DMS 273 treated with DMSO at 0.1 percent for 48 hours (cell line): ENCODE results near the gene DYSF.
A peak's percentile ranks its signal among the peaks of the same experiment; 100 is the strongest.

ENCODE experiments used
- DNase-seq: peaks from one replicate; lab custom pipeline; 2025; lab: John Stamatoyannopoulos, UW

The DYSF gene

DNA sequence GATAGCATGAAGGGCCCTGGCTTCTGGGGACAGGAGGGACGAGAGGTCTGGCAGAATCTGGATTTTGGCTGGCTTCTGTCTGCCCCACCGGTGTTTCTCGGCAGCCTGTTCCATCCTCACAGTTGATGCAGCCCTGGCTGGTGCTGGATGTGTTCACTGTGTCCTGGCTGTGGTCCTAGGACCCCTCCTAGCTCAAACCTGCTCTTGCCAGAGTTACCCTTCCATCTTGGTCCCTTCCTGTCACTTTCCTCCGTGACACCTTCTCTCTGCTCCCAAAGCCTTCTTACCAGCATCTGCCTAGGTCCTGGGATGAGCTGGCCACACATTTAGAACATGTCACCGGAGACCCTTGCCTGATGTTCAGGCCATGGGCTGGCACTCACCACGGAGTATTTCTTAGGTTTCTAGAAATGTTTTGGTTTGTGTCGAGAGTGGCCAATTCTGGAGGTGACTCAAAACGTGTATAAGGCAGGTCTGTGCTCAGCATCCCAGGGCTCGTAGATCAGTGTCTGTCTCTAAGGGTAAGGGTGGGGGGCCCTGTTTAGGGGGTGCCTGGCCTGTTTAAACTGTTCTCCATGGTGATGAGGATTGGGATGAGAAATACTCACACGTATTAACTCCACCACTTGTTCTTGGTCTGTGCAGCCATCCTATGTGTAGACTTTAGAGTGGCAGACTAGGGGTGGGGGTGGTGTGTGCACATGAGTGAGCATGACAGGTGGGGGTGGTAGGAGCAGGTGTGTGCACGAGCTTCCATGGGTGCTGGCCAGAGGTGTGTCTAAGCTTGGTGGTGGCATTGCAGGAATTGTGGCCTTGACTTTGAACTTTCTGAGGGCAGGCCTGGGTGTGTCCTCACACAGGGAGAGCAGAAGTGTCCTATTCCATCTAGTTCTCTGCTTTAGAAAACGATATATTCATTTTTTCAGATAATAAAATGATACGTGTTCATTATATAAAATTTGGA lies 162.7 kb downstream of the DYSF start:
- no peak for DNase-seq

DNA sequence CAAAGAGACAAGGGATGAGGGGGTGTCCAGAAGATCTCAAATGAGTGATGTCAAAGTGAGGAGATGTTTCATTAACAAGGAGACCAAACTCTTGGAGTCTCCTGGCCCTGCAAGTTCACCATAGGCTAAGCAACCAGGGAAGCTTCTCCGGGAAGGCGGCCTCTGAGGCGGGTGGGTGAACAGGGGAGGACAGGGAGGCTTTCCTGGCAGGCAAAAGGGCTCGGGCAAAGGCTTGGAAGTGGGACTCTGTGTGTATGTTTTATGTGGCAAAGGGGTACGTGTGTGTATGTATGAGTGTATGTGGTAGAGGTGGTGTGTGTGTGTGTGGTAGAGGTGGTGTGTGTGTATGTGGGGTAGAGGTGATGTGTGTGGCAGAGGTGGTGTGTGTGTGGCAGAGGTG lies 163.9 kb downstream of the DYSF start:
- no peak for DNase-seq

DNA sequence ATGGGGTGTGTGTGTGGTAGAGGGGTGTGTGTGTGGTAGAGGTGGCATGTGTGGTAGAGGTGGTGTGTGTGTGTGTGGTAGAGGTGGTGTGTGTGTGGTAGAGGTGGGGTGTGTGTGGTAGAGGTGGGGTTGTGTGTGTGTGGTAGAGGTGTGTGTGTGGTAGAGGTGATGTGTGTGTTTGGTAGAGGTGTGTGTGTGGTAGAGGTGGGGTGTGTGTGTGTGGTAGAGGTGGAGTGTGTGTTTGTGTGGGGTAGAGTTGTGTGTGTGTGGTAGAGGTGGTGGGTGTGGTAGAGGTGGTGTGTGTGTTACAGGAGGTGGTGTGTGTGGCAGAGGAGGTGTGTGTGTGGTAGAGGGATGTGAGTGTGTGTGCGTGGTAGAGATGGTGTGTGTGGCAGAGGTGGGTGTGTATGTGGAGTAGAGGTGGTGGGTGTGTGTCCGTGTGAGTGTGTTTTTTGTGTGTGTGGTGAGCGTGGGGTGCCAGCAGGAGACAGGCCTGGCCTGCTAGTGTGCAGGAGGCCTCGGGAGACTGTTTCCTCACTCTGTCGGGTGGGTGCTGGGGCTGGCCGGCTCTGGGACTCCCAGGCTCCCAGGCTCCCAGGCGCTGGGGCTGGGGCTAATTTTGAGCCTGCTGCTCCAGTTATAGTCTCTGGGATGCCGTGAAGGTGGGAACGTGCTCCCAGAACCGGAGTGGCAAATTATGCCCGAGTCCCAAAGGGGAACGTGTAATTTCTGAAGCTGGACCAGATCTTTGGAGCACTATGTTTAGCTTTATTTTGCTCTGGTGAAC lies 165.2 kb downstream of the DYSF start:
- no peak for DNase-seq

DNA sequence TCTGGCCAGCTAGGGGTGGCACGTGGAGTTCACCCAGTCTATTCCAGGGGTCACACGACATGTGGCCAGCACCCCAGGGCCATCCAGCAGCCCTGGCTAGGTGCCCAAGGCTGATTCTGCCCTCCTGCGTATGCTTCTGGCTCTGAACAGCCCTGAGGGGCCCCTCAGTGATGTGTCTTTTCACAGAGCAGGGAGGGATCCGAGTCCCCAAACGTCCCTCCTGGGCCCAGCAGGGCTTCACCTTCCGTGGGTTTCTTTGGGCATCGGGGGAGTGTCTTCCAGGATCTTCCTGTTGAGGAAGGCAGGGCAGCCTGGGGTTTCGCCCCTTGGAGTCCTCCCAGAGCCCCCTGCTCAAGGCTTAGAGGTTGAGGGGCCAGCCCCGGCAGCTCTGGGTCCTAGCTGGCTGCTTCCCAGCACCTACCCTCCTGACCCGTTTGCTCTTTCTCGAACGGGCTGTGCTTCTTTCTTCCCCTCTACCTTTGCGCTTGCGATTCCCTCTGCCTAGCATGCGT lies 165.9 kb downstream of the DYSF start:
- DNase-seq: no peak

DNA sequence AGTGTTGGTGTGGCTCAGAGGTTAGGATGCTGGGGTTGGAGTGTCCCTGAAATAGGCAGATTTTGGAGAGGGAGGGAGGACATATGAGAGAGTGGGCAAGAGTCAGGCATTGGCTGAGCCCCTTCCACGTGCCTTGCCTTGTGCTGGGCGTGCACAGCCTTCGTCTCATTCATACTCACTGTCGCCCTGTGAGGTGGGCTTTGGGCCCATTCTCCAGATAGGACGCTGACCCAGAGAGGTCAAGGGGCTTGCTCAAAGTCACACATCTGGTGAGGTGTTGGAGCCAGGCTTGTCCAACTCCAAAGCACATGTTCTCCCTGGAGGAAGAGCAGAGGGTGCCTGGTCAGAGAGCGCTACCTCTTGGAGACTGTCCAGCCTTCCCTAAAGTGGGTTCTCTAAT lies 166.8 kb downstream of the DYSF start:
- no peak for DNase-seq

DNA sequence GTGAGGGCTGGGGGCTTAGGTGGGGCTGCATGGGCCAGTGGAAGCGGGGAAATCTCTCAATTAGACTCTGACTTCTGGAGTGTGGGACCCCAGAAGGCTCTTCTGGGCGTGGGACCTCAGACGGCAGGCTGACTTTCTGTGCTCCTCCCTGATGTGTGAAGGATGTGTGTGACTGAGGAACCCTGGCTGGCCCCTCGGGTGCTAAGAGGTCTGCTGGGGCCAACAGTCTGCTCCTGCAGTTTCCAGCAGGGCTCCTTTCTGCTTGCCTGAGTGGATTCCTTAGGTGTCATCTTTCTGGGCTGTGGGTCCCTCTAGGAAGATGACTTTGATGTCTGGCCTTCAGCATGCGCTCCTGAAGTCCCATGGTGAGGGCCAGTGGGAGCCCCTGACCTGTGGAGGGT lies 167.5 kb downstream of the DYSF start:
- no peak for DNase-seq

DNA sequence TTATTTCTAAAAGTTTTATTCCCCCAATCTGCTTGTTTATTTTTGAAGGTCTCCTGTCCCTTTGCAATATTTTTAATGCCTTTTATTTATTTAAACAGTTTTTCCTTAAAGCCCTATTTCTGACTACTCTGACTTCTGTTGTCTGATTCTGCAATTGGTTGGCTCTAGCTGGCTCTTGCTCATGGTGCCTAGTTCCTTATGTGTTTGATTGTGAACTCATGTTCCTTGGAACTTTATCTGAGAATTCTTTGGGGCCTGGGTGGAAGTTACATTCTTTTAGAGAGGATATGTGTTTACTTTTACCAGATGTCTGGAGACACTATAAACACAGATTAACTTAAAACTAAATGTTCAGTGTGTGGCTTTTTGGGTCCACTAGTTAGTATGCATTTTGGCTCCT lies 175.9 kb downstream of the DYSF start:
- DNase-seq: no peak

DNA sequence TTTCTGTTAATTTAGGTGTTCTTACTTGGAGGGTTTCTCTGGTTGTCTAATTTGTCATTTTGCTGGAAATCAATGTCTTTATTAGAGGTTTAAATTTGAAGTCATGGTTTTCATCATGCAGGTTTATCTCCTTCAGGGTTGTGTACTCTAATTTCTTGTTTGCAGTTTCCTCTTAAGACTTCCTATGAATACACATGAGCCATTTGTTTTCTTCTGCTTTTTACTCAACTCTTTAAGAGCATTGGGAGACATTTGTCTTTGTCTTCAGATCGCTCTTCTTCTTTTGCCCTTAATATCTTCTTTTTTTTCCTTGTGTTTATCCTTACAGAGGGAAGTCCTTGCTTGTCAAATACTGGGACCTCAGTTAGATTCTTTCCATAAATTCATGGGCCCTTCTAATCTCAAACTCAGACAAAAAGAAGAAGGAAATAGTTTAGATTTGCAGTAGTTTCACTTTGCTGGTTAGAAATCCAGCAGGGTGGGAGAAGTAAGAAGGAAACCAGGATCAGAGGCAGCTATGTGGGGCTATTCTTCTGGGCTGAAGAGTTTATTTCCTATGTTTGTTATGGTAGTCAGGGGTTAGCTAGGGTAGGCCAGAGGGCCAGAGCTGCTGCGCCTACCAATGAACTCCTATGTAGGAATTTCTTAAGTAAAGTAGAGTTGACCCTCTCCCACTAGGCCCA lies 176.6 kb downstream of the DYSF start:
- DNase-seq: no peak

DNA sequence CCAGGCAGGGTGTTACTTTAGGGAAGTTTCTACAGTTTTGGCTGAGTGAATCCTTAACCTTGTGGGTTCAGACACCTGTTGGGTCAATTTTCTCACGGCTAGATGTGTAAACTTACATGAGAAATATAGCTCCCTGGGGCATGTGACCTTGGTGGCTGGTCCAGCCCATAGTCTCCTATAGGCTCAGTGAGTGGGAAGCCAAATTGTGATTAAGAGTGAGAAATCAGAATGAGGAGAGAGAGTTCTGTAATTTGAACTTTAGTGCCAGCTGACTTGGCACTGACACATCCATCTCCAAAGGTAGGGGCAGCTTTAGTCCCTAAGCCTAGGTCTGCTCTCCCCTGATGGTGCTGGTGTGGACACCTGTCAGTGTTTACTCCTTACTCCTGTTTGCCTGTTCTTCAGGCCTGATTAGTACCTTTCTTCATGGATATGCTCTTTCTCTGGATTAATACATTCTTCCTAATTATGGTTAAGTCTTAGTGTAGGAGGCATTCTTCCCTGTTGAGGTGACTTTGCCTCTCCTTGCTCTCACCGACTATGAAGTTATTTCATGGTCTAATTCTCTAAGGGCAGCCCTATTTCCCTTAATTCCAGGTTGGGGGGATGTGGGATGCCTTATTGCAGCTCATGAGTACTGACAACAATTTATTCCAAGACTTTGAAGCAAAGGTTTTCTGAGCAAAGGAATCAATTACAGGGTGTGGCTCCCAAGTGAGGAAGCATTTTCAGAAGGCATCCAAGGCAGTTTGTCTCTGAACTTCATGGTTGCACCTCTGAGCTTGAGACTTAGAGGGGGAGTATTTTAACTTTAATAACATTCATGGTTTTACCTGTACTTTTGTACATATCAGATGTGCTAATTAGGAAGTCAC lies 177.3 kb downstream of the DYSF start:
- no peak for DNase-seq

DNA sequence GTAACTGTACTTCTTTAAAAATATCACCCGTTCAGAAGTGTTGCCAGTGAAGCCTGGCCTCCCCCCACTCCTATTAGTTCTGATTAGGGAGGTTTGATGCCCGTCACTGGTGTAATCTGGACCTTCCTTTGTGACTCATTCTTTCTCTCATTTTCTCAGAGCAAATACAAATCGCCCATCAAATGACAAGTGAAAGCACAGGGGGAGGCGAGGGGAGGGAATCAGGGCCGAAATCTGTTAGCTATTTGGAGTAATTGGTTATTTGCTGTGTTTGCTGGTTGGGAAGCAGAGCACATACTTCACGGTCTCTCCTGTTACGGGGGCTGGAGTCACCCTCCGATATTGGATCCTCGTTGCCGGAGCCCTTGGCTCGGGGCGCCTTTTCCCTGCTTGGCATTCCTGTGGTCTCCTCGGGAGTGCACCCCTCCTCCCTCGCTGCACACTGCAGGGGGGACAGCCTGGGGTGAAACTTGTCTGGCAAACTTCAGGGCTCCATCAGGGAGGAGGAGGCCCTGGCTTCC lies 178.1 kb downstream of the DYSF start:
- no peak for DNase-seq

DNA sequence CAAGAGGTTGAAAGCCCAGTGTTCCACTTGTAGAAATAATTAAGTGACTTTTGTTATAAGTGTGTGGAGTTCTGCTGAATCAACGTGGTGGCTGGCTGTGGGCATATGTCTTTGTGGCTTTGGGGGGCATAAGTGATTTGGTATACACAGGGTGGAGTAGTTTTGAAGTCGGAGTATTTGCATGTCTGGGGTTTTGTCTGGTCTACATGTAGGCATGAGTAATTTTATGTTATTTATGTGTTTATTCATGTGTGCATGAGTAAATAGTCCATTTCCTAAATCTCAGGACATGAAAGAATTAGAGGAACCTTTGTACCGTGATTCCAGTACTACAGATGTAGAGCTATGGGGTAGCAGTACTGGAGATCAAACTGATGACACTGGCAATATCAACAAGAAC lies 179.7 kb downstream of the DYSF start:
- no peak for DNase-seq

DNA sequence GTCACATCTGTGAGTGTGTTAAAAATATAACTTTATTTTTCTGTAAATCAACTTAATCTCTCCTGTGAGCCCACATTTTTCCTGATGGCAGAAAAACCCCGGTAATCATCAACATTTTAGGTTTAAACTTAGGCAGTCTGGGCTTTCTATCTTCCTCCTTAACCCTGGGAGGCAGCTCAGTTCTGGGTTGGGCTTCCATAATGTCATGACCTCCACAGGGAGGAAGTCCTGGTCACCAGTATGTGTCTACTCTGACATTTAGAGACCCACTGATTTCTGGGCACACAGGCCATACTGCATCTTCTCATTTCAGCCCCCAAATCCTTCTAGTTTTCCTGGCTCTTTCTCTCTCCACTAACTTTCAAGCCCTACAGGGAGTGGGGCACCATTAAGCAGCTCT lies 181.2 kb downstream of the DYSF start:
- no peak for DNase-seq

DNA sequence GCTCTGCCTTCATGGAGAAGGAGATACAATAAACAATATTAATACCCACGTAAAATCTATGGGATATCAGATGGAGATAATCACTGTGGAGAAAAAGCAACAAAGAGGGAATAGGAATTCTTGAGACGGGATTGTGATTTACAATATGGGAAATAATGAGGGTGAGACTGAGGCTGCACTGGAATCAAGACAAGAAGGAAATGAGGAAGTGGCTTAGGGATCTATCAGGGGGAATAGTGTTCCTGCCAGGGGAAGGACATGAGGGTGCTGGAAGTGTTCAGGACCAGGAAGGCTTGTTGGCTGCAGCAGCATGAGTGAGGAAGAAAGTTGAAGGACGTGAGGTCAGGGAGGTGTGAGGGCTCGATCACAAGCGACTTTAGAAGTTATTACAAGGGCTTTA lies 182.4 kb downstream of the DYSF start:
- DNase-seq: no peak

DNA sequence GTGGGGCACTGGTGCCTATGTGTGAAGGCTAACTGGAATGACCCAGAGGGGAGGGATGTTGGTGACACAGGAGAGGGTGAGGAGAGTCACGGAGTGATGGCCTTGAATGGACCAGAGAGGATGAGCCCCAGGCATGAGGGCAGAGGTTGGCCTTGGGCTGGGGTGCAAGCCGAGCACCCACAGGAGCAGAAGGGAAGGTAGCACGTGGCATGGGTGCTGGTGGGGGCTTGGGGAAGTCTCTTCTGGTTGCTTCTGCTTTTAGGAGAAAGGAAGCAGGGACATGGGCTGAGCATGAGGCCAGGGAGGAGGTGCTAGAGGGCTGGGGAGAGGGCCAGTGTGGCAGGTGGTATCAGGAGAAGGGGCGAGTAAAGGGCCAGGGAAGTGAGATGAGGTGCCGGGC lies 183.8 kb downstream of the DYSF start:
- no peak for DNase-seq

DNA sequence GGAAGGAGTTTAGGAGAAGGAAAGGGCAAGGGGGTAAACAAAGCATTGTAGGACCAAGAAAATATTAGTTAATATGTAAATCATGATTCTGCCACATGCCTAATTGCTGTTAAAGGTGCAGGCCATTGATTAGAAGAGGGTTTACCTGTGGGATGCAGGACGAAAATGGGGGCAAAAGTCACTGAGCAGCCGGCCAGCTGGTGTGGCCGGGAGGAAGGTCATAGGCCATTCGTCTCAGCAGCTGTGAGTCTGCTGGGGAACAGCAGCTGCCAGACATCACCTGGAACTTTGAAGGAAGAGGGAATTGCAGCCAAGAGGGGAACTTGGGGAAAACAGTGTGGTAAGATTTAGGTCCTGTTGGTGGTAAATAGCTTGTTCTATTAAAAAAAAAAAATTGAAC lies 184.4 kb downstream of the DYSF start:
- DNase-seq: no peak

DNA sequence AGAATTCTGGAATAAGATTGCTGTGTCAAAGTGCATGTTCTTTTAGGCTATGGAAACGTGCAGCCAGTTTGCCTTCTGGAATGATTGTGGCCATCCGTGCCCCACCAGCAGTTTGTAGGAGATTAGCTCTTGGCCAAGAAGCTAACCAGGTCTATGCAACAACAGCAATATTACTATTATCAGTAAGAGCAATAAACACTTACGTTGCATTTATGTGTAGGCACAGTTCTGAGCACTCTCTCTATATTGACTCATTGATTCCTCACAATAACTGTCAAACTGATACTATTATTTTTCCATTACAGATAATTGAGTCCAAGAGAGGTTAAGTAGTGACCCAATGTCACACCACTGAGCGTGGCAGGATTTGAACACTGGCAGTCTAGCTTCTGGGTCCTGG lies 186.4 kb downstream of the DYSF start:
- no peak for DNase-seq

DNA sequence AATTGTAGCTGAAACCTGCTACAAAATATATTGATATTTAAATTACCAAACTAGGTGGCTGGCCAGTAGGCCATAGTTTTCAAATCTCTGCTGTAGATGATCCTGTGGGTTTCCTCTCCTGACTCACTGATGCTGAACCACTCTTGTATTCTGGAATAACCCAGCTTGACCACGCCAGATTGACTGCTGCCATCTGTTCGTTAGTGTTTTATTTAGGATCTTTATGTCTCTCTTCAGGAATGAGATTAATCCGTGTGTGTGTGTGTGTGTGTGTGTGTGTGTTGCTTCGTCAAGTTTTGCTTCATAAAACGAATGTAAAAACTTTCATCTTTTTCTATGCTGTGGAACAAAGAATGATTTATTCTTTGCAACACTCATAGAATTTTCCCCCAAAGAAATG lies 187.1 kb downstream of the DYSF start:
- DNase-seq: peak; percentile 48

DNA sequence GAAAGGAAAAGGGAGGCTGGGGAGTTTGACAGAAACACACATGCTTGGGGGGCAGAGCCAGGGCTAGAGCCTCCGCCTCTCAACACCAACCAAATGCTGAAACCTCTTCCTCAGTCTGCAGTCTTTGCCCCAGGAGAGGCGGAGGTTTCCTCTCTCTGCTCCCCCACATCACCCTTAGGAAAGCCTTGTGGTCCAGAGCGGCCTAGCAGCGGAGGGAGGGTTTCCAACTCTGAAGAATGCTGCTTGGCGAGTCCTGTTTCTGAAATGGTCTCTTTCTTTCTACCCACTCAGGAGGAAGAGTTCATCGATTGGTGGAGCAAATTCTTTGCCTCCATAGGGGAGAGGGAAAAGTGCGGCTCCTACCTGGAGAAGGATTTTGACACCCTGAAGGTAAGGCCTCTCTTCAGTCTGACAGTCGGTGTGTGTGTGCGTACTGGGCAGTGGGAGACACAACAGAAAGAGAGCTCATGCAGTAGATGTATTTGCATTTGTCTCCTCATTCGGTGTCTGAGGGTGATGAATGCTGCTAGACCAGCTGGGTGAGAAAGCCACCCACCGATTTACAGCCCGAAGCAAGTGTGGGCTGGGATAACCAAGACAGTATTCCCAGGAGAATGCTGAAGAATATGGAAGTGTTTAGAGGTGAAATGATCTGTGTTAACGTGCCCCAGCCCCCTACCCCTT lies 190.5 kb downstream of the DYSF start:
- no peak for DNase-seq

DNA sequence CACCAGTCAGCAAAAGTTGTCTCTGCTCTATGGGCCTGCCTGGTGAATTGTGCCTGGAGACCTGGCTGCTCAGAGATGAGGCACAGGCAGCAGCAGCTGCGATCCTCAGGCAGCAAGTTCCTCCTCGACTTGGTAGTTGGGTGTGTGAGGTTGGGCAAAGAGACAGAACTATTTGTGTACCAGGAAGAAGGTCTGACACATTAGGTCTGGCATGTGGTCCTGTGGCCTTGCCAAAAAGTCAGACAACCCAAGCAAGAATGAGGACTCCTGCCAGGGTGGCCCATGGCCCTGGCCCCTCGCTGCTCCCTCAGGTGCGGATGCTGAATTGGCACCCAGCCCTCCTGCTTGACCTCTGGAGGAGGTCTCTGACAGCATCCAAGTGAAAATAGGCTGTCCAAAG lies 192.7 kb downstream of the DYSF start:
- DNase-seq: no peak

DNA sequence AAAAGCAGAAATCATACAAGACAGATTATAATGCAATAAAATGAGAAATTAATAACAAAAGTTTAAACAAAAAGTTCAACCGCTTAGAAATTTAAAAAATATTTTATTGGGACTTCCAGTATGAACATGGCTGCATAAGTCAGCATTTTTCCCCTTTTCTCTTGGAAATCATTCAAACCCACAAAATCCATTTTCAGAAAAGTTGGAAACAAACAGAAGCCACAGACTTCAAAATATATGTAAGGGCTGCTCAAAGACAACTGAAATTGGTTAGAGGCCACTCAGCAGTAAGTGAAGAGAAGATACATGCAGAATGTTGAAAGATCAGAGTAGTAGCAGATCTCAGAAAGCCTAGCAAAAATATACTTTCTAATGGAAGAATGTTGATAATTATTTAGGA lies 194.0 kb downstream of the DYSF start:
- DNase-seq: no peak

DNA sequence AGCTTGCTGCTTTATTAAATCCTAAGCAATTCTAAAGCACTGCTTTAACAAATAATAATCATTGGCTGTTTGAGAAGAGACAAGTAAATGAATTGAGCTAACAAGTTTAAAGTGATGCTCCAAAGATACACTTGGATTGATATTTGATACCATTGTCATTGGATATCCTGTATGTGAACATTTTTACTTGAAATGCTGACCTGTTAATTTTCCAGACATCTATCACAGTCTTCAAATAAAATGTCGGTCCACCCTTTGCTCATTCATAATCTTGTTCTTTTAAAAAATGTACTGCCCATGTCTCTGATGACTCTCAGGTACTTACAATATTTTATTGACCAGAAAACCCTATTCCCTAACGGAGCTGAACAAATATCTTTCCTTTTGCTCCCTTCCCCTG lies 202.1 kb downstream of the DYSF start:
- no peak for DNase-seq
